Measurements from ENCODE around the gene ZNF714. TPM values are rescaled to one million over a fixed set of nuclear protein-coding genes. Genes with fewer than 3 reads are reported as not detected.

ZNF714 gene
- total and polyA plus RNA-seq, 10 of the 15 experiments (the other 5 are each of a cell fraction or from before 2014, with no cell fraction given): 4.9 to 13.2 (median 9.1) TPM

- TF ChIP-seq RFX5 (IDR thresholded peaks at IDR 0.05; ENCODE audit: low read depth, low read length) (no peak), BACH1 (IDR thresholded peaks at IDR 0.05; ENCODE audit: borderline replicate concordance) (no peak)
Measured at GRCh38 chr19:21092109-21092508, 10.1 kb downstream of the ZNF714 start (continued).

GRCh38 chr19:21094347-21095025 is 12.5 kb downstream of the ZNF714 start:
- POLR2A ChIA-PET: interaction anchor here (0.7 kb wide), 1 partner anchor 33 kb away, joined by 3 read pairs; no protein-coding TSS in a partner anchor
- RAD21 ChIA-PET (ENCODE audit: unreplicated experiment): no interaction called here

More at GRCh38 chr19:21094347-21095025, 12.5 kb downstream of the ZNF714 start:
- BruUV-seq (replicated peaks): no TSS peak
- no peak for ATAC-seq
- H3K27me3 ChIP-seq (replicated peaks in 1 of 2; ENCODE audit: control insufficient read depth in 2 of 2, insufficient read depth in 2 of 2, low read length in 1 of 2): no peaks in the 10 kb centered on the region
- H4K20me1 ChIP-seq (ENCODE audit: control insufficient read depth, insufficient read depth): no peaks in the 10 kb centered on the region
- in situ Hi-C loops (cut with MboI) (loop anchor here (5.0 kb wide), 1 partner anchor 58 kb away; no protein-coding TSS in a partner anchor), intact Hi-C loops (cut with micrococcal nuclease; ENCODE audit: unreplicated experiment) (no loop called here)
- no peak overlapping the region for H3K27ac ChIP-seq (ENCODE audit: control insufficient read depth, insufficient read depth)
- no peak overlapping the region for H3K4me2 ChIP-seq (ENCODE audit: control insufficient read depth, insufficient read depth)
- no peak overlapping the region for H3K9ac ChIP-seq (ENCODE audit: control insufficient read depth, insufficient read depth, low read length)
- H2AFZ ChIP-seq (ENCODE audit: control insufficient read depth, low read depth, low read length): no peak overlapping the region
- H3K79me2 ChIP-seq (ENCODE audit: control insufficient read depth, insufficient read depth, low read length): no peaks in the 10 kb centered on the region
- no peaks in the 10 kb centered on the region for H3K4me1 ChIP-seq (ENCODE audit: control insufficient read depth, insufficient read depth, low read length)
- no peak overlapping the region for H3K4me3 ChIP-seq
- no peak for TF ChIP-seq DPF2 (IDR thresholded peaks at IDR 0.05)
- TF ChIP-seq CUX1 (IDR thresholded peaks at IDR 0.05; ENCODE audit: insufficient replicate concordance, low read depth, low read length): no peak
- no peak for TF ChIP-seq RCOR1 (conservative IDR thresholded peaks at IDR 0.05; ENCODE audit: low read depth, low read length)
- 0 out of 2 replicates have a peak, but pooled peaks have one; percentile 18 for TF ChIP-seq MTA2 (IDR thresholded peaks at IDR 0.05; ENCODE audit: low read depth)
- no peak for TF ChIP-seq POLR2AphosphoS2 (IDR thresholded peaks at IDR 0.05; ENCODE audit: low read depth, low read length)
- no peak for TF ChIP-seq RELB (IDR thresholded peaks at IDR 0.05; ENCODE audit: low read depth)
- ChIA-PET CTCF (no interaction called here), SMC1A (ENCODE audit: uncharacterized antibody, unreplicated experiment) (no interaction called here)
- no peaks in the 10 kb centered on the region; the same call in 2 of the 3 replicates for H3K9me3 ChIP-seq (replicated peaks; ENCODE audit: control insufficient read depth, insufficient read depth, low read length)
- no peak for FAIRE-seq
- no peaks in the 10 kb centered on the region; a peak in 1 of 4 replicates for H3K36me3 ChIP-seq (ENCODE audit: control insufficient read depth in 2 of 2, insufficient read depth in 2 of 2, low read length in 1 of 2)
- 95% methylated on average over 1 of the region's 1 CpG for WGBS (ENCODE audit: insufficient coverage, insufficient replicate concordance, low lambda C conversion rate, missing lambda C conversion rate)
- DNase-seq (ENCODE audit: low read depth, low spot score): no peak
